HG03135 (cell line): ENCODE measurements around the gene TAS2R39.

Experiments used
- ATAC-seq: cut with Tn5 transposase; IDR thresholded peaks from one replicate; pipeline ENCODE4 v1.9.1; 2021; ENCODE audit warnings: mild to moderate bottlenecking, moderate library complexity; ENCODE audit not compliant: unreplicated experiment

TAS2R39 gene

GRCh38 chr7:143214789-143215679 lies 31.8 kb downstream of the TAS2R39 start:
- peak; percentile 93 for ATAC-seq

GRCh38 chr7:143216151-143216550 lies 32.9 kb downstream of the TAS2R39 start:
- ATAC-seq, result no peak

DNA sequence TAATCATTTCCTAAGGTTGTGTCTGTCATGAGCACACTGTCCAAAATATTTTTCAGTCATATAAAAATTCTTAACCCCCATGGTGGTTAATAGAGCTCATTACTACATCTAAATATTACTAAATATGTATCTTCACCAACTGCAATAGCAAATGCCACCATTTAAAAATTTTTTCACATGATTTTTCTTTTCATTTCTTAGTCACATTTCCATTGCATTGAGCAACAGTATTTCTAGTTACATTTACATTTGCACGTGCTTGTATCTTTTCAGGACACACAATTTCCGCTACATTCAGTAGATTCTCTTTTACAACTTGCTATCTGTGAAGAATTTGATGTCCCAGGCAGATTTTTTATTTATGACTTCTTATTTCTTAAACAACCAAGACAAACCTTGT lies 33.5 kb downstream of the TAS2R39 start:
- ATAC-seq, result no peak

DNA sequence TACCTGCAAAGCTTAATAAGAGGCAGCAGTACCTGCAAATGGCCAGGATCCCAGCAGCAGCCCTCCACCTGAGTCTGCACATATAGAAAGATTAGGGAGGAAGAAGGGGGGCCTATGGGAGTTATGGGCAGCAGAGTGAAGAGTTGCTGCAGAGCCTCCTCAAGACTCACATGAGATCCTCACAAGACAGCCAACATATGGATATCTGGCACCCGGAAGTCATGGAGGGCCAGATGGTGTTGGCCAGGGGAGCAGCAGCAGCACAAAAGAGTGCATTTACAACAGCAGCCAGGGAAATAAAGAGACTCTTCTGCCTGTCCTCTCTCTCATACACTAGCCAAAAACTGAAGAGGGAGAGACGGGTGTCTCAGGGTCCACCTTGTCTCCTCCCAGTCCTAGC lies 34.6 kb downstream of the TAS2R39 start:
- ATAC-seq, result no peak

- no peak for ATAC-seq
These were observed 38.1 kb downstream of the TAS2R39 start for GRCh38 chr7:143221286-143221685.

- no peak for ATAC-seq
These were observed 38.5 kb downstream of the TAS2R39 start, which contains the start of gene TAS2R40 for GRCh38 chr7:143221737-143222136. TSS of gene TAS2R40 (plus strand) at chr7:143222037. CDS start at chr7:143222079, 42 bp downstream.

DNA sequence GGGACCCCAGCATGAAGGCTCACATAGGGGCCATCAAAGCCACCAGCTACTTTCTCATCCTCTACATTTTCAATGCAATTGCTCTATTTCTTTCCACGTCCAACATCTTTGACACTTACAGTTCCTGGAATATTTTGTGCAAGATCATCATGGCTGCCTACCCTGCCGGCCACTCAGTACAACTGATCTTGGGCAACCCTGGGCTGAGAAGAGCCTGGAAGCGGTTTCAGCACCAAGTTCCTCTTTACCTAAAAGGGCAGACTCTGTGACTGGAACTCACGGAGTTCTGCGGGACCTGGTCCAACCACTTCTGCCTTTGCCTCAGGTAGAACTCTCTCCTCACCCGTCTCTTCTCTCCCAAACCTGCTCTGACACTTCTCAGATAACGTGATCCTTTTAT lies 39.6 kb downstream of the TAS2R39 start:
- no peak for ATAC-seq

DNA sequence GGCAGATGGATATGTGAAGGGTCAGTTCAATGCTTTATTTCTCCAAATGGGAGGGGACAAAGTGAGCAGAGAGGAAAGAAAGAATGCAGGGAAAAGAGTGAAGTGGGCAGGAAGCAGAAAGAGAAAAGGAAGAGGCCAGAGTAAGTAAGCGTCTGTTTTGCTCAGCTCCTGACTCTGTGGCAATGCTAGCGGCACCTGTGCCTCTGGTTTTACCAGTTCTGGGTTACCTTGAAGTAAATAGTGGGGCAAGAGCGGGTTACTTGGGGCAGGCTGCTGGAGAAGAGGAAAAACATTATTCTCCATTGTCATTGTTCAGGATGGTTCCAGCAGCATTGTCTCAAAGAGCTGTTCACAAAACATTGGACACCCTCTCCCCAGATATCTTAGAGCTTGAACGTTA lies 40.6 kb downstream of the TAS2R39 start:
- ATAC-seq, result no peak

DNA sequence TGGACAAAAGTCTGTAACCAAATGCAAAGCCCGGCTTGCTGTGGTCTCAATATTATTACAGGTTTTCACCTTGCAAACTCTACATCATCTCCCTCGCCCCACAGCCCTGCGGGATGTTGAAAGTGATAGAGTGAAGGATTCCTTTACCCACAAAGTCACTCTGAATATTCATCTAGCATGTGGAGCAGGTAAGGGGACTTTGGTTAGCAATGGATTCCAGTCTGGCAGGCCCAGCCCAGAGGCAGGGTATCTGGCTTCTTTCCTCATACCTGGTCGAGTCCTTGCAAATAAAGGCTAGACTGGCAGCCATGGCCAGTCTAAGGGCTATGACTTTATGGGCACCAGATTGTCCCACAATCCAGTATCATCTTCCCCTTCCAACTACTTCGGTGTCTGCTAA lies 41.8 kb downstream of the TAS2R39 start:
- no peak for ATAC-seq

DNA sequence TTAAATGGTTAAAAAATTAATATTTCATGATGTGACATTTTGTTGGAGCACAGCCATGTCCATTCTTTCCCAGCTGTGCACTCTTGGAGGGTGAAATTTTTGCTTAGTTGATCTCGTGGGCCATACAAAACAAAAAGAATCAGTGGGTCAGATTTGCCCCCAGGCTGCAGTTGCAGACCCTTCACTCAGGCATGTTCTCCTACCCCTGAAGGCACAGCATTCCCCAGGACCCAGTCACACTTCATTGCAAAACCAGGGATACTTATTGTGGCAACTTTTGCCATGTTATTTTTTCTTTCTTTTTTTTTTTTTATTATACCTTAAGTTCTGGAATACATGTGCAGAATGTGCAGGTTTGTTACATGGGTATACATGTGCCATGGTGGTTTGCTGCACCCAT lies 44.6 kb downstream of the TAS2R39 start:
- no peak for ATAC-seq

- ATAC-seq, result no peak
These were observed 46.0 kb downstream of the TAS2R39 start for GRCh38 chr7:143229054-143229790.

- ATAC-seq, result no peak
These were observed 47.6 kb downstream of the TAS2R39 start for GRCh38 chr7:143230602-143231457.
